Measurements from ENCODE around the gene KCTD16.

KCTD16 gene

DNA sequence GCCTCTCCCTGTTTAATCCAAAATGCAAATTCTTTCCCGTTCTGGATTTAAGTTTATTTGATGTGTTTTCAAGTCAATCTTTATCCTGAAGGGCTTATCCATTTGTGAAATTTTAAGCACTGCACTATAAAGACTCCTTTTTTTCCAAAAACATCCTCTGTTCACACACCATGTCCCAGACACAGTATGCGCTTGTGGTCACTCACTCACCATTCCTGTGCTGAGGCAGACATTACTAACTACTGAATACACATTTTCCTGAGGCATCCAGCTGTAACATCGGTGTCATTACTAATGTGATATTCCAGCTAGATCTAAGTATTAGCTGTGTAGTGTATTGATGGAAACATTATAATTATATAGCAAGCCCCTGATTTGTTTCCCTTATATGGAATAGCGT, 298.4 kb downstream of the KCTD16 start:
- no peak for DNase-seq

DNA sequence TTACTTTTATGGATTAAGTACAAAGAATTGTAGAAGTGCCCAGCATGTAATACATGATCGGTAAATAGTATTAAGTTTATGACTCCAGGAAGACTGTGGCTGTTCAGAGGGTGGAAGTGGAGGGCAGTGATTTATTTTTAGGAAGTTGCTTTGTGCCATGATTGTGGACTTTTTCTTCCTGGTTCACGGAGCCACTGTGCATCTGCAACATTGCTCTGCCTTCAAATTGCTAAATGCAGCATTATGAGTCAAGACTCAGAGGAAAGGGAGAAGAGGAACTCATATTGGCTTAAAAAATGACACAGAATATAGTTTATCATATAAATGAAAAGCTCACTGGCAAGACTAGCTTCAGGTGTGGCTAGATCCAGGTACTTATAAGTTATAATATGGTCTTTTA, 301.5 kb downstream of the KCTD16 start:
- DNase-seq: no peak

DNA sequence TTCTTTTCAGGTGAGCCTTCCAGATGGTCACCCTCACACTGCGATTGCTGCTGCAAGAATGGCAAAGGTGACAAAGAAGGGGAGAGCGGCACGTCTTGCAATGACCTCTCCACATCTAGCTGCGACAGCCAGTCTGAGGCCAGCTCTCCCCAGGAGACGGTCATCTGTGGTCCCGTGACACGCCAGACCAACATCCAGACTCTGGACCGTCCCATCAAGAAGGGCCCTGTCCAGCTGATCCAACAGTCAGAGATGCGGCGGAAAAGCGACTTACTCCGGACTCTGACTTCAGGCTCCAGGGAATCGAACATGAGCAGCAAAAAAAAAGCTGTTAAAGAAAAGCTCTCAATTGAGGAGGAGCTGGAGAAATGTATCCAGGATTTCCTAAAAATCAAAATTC, 303.0 kb downstream of the KCTD16 start:
- DNase-seq: no peak

DNA sequence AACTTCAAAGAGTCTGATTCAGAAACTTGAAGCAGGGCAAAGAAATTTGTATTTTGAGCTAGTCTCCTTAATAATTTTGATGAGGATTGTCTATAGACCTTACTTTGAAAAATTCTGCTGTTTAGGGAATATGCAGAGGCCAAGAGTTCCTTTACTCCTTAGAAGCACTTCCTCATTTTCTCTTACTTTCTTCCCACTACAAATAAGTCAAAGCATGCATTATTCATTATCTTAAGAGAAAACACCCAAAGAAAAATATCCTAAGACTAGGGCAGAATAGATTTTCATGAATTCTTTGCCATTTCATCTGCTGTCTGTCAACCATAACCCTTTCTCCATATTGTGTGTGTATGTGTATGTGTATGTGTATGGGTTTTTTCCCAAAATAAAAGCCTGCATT, 307.9 kb downstream of the KCTD16 start:
- no peak for DNase-seq

DNA sequence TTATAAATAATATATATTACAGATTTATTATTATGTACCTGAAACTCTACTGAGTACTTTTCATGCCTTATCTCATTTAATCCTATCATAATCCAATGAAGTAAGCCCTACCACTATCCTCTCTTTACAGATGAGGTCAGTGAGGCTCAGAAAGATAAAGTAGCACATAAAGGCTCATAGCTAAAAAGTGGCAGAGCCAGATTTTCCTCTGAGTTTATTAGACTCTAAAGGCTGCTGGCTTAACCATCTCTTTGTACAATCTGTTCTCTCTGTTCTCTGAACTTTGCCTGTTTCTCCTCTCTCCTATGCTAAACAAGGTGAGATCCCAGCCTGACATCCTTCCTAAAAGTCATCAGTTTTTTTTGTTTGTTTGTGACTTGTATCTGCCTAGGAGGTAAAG, 311.2 kb downstream of the KCTD16 start:
- DNase-seq: no peak

DNA sequence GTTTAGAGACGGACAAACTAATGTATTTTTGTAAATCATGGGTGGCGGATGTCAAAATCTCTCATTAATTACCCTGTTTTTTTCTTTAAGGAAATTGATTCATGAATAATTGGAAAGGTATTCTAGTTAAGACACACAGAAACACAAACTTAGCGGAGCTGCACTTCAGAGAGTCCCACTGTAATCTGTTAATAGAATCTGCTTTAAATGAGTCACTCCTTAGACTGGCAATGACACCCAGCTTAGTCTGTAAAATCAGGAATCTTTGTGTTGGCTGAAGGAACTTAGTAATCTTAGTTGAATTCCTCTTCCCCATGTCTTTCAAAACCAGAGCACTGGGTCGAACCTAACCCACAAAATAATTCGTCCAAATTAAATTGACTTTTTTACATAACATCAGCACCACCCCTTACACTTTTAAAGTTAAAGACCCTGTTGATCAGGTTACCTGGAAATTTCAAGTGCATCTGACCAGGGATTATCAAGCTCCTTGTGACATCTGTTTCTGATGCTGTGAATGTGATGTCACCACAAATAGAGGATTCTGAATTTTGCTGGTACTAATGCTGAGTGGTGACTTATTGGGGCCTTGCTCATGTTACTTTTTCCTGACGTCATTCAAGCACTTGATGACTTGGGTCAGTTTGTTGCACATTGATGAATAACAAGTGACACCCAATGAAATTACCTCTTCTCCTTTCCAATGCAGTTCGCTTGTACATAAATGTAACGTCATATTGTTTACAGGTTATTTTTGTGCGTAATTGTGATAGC, 313.6 kb downstream of the KCTD16 start:
- no peak for DNase-seq

DNA sequence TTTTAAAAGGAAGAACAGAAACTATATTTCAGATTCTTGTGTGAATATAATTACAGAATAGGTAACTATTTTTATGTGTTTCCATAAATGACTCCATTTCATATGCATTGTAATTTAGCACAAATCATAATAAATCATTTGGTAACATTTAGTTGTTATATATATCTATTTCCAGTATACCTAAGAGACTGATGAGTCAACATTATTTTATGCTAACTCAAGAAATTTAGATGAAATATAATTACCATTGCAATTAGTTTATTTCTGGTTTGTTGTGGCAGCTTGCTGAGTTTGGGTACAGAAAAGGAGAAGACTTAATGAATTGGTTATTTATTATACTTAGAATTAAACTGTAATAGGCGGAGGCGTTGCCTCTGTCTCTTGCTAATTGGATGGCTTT, 314.9 kb downstream of the KCTD16 start:
- DNase-seq: no peak

DNA sequence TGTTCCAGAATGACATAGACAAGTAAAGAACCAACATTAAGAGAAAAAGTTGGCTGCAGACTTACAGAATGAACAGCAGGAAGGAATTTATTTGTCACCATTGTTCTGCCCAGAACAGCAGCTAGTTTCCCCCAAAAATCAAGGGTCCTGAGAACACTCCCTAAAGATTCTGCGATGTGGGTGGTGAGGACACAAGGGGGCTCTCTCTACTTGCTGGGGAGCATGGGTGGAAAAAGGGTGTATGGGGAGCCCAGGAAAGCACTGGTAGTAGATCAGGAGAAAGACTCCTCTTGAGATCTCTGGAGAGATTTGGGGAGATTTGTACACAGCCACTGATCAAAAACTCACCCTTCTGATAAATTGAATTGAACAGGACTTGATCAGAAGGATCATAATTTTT, 316.5 kb downstream of the KCTD16 start:
- no peak for DNase-seq

DNA sequence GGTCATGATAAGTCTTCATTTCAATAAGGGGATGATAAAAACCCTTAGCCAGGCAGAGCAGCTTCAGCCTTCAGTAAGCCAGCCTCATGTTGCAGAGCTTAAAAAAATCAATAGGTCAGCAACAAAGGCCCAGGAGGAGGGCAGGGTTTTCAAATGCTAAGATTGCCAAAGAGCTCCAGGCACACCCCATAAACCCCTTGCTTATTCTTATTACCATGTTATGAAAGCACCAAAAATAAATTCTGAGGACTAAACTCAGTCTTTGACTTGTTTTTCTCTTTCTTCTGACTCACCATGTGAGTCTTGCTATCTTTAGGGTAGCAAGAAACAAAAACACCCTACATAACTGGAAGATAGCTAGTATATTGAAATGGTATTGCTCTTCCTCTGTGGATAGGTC, 317.1 kb downstream of the KCTD16 start:
- no peak for DNase-seq

DNA sequence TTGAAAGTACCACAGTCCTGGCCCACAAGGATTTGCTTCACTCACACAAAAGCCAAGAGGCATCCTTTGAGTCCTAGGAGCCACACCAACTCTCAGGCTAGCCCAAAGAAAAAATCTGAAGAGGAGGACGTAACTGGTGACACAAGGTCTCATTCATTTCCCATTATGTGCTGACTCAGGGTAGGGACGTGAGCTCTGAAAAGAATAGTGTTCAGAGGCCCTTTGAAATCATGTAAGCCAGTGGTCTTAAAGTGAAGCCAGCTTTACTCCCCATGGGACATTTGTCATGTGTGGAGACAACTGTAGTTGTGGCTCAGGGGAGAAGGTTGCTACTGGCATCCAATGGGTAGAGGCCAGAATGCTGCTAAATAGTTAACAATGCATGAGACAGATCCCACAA, 332.4 kb downstream of the KCTD16 start:
- DNase-seq: no peak

DNA sequence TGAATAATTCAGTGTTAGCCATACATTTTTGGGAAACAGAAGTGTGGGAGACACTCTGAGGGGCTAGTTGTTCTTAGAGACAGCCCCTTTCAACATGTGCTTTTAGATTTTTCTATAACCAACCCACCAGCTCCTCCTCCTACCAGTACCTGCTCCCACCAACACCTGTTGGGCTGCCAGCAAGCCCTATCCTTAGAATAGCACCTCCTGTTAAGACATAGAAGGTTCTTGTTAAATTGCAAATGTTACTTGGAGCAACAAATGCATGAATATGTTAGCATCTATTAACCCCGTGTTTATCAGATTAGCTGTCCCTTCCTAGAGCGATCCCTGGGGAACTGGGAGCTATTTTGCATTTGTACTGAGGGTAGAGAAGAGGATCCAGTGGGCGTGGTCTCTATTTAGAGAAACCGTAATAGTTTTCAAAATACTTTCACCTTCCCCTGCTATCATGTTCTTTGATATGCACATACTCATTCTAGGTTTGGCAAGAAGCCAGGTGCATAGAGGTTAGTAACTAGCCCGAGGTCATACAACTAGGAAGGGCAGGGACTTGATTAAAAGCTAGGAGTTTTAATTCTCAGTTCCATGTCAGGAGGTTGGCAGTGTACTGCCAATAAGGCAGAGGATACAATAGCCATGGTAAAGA, 334.4 kb downstream of the KCTD16 start:
- no peak for DNase-seq

DNA sequence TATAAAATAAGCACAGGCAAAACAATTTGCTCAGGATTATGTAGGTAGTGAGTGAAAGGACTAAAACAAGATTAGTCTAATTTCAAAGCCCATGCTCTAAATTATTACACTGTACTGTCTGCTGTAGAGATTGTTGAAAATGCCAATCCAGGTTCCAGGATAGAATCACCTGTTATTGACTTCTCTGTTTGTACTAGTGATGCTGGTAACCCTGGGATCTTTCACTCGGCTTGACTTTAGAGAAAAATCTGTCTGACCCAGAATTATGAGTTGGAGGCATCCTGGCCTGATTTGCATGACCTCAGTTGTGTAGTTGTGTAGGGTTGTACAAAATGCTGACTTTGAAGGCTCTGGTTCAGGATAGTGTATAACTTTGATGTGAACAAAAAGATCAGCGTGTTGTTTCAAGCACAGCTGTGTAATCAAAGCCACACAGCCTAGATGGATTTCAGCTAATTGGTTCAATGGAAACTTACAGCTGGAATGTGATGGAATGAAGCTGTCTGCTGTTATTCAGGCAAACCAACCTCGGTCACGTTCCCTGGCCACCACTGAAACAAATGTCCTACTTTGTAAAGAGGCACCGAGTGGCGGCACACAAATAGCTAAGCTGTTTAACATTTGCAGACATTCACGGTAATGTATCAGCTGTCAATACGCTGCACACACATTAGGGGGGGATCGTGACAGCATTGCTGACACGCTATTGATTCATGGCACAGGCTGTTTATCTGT, 340.3 kb downstream of the KCTD16 start:
- no peak for DNase-seq

DNA sequence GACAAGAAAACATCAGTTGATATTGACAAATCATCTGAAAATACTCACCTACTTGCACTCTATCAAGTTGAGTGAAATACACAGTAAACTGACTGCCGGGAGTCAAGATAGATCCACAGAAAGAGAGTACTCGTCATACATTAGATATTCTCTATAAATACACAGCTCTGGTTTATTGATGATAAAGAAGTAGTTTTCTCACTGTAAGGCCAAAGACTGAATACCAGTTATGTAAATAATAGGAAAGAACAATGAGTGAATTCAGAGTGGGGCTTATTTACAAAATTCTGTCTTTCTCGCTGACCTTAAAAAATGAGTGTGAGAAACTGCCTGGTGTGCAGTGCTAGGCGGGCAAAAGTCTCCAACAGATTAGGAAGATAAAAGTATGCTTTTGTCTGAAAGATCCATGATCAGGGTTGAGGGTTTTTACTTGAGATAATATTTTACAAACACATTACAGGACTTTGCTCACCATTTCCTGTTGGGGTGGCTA, 341.0 kb downstream of the KCTD16 start:
- no peak for DNase-seq

DNA sequence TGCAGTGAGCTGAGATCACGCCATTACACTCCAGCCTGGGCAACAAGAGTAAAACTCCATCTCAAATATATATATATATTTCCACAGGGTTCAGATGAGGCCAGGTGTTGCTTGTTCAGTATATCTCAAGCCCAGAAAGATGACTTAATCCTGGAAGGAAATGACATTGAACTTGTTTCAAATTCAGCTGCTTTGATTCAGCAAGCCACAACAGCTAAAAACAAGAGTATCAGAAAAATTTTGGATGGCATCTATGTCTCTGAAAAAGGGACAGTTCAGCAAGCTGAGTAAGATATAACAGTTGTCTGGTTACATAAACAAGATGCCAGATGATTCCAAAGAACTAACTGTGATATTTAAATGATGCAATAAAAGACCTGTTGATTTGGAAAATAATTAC, 352.0 kb downstream of the KCTD16 start:
- no peak for DNase-seq

DNA sequence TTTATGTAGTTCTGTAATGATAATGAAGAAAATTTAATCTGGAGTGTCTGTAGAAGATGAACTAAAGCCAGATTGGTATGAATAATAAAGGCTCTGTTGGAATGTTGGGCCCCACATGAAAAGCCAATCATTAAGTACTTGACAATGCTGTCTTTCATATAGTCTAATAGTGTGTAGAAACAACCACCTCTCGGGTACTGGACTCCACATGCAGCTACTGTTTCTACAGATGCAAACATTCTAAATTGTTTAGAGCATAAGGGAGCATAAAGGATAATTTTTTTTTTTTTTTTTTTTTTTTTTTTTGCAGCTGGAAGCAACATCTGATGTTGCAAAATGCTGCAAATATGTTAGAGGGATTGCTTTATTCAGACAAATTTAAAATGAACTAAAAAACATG, 354.3 kb downstream of the KCTD16 start:
- DNase-seq: no peak

DNA sequence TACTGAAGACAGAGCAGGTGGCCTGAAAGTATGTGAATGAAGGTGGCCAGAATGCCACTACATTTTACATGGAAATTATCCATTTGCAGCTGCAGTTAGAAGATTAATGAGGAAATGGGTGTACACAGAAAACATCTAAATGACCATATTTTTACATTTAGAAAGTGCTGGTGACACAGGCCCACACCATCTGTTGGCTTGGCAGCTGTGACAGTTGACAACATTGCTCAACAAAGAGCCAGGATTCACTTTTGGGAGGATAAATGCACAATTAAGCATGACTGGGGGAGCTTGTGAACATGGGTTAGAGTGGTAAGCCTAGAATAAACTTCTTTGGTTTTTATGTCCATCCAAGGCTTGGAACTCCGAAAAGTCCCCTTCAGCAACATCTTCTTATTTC, 360.5 kb downstream of the KCTD16 start:
- DNase-seq: no peak

All from Kasumi-1 (cell line).